ENCODE data around the gene ADGRA1.

Gene ADGRA1

DNA sequence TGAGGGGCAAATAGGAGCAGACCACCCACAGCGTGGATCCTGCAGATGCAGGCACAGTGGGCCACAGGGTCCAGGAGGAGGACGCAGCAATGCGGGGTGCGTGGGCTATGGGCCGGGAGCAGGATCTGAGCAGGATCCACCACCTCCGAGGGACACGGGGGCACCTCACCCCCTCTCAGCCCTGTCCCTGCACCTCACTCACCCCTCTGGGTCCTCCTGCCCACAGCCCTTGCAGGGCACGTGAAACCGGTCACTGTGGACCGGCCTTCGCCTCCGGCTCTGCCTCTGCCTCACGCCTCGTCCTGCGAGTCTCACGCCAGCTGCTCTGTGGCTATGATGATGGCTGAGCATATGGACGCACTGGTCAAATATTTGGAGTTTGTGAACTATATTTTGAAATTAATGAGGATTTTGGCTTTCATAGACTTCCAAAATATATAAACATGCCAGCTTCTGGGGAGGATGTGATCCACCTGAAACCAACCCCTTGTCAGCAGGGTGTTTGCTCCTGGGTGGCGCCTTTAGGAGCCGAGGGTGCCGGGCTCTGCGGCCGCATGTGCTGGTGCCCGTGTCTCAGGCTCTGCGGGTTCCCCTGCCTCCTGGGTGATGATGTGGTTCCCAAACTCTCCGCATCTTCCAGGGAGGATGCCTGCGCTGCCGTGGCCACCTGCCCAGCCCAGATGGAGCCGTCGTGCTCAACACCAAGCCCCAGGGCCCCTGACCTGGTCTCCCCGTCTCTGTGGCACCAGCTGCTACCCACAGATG, 11.3 kb upstream of the ADGRA1 start:
- H3K79me2 ChIP-seq (ENCODE audit: control insufficient read depth, insufficient read depth, low read length, unreplicated experiment) = no peaks in the 10 kb centered on the region
- H3K27ac ChIP-seq (ENCODE audit: low read depth, low read length) = no peak overlapping the region
- peaks cover 5% of the 10 kb centered on the region; the same call in 1 of the 2 replicates for H3K27me3 ChIP-seq (ENCODE audit: insufficient read depth, low read length)
- no peaks in the 10 kb centered on the region for H3K36me3 ChIP-seq (ENCODE audit: insufficient read depth, low read length)
- no peak overlapping the region for H2AFZ ChIP-seq (ENCODE audit: low read length, unreplicated experiment)
- no peaks in the 10 kb centered on the region for H3K4me1 ChIP-seq (ENCODE audit: control insufficient read depth, insufficient read depth, low read length, unreplicated experiment)
- no peak overlapping the region for H3K4me3 ChIP-seq (ENCODE audit: low read depth, low read length)

DNA sequence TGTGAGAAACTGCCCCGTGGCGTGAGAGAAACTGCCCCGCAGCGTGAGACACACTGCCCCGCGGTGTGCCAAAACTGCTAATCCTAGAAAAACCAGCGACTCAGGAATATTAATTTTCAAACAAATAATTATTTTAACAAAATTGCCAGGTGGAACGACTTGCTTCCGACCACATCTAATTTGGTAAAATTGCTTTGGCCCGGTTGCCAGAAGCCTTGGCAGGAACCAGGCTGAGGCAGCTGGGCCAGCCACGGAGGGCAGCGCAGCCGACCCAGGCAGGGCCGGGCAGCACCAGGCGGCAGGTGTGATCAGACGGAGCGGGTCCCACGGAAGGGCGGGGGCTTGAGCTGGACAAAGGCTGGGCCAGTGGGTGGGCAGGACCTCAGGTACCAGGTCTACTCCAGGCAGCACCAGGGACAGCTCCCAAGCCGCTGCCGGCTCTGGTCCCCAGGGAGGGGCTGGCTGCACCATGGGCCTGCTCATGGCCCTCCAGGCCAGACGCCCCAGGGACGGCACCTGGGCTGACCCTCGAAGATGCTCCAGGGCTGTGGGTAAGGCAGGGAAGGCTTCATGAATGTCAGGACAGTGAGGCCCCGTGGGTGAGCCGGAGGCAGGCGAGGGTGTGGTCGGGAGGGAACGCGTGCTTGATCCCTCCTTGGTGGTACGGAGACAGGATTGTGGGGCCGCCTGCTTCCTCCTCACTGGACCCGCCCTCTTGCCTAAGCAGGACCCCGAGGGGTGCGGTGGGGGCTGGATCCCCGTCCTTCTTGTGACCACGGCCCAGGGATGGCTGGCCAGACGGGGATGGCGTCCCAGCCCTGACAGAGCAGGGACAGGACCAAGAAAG, 7.7 kb upstream of the ADGRA1 start:
- no peaks in the 10 kb centered on the region for H3K4me1 ChIP-seq (ENCODE audit: control insufficient read depth, insufficient read depth, low read length, unreplicated experiment)
- no peaks in the 10 kb centered on the region for H3K36me3 ChIP-seq (ENCODE audit: insufficient read depth, low read length)

DNA sequence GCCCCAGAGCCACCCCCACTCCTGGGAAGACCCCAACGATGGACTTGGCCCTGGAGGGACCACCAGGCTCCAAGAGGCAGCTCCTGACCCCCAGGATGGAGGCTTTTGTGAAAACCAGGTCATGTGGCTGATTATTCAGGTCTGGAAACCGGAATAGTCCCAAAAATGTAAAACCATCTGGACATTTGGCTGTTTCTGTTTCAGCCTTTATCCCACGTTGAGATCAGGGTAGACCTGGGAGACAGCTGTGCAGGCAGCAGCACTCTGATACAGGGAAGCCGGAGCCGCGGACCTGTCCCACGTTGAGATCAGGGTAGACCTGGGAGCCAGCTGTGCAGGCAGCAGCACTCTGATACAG, 7.1 kb upstream of the ADGRA1 start:
- Histone ChIP-seq H3K27ac (ENCODE audit: low read depth, low read length) (no peak overlapping the region), H3K4me1 (ENCODE audit: control insufficient read depth, insufficient read depth, low read length, unreplicated experiment) (no peaks in the 10 kb centered on the region), H2AFZ (ENCODE audit: low read length, unreplicated experiment) (no peak overlapping the region), H3K79me2 (ENCODE audit: control insufficient read depth, insufficient read depth, low read length, unreplicated experiment) (no peaks in the 10 kb centered on the region), H3K36me3 (ENCODE audit: insufficient read depth, low read length) (no peaks in the 10 kb centered on the region), H3K4me3 (ENCODE audit: low read depth, low read length) (no peak overlapping the region), H3K27me3 (ENCODE audit: insufficient read depth, low read length) (peaks cover 26% of the 10 kb centered on the region)

More for the DNA sequence above, 7.7 kb upstream of the ADGRA1 start:
- Histone ChIP-seq H3K4me3 (ENCODE audit: low read depth, low read length) (no peak overlapping the region), H2AFZ (ENCODE audit: low read length, unreplicated experiment) (no peak overlapping the region), H3K27me3 (ENCODE audit: insufficient read depth, low read length) (peaks cover 22% of the 10 kb centered on the region), H3K79me2 (ENCODE audit: control insufficient read depth, insufficient read depth, low read length, unreplicated experiment) (no peaks in the 10 kb centered on the region), H3K27ac (ENCODE audit: low read depth, low read length) (no peak overlapping the region)

DNA sequence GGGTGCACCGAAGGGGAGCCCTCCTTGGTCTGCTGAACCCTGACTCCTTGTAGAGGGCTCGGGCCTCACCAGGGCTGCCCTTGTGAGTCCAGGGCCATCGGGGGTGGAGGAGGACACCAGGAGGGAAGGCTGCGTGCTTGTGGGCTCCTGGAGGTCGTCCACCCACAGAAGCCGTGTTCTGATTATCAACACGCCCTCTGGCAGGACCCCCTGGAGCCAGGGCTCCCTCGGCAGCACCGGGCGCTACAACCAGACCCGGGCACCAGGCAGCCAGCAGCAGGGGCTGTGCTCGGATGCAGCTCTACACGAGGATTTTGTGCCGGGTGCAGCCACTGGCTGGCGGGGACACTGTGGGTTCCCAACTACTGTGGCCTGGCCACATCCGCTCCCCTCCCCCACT, 6.1 kb upstream of the ADGRA1 start:
- Histone ChIP-seq H3K27me3 (ENCODE audit: insufficient read depth, low read length) (peaks cover 32% of the 10 kb centered on the region), H3K79me2 (ENCODE audit: control insufficient read depth, insufficient read depth, low read length, unreplicated experiment) (no peaks in the 10 kb centered on the region), H3K4me3 (ENCODE audit: low read depth, low read length) (no peak overlapping the region), H3K27ac (ENCODE audit: low read depth, low read length) (no peak overlapping the region), H3K36me3 (ENCODE audit: insufficient read depth, low read length) (no peaks in the 10 kb centered on the region), H2AFZ (ENCODE audit: low read length, unreplicated experiment) (no peak overlapping the region), H3K4me1 (ENCODE audit: control insufficient read depth, insufficient read depth, low read length, unreplicated experiment) (no peaks in the 10 kb centered on the region)

DNA sequence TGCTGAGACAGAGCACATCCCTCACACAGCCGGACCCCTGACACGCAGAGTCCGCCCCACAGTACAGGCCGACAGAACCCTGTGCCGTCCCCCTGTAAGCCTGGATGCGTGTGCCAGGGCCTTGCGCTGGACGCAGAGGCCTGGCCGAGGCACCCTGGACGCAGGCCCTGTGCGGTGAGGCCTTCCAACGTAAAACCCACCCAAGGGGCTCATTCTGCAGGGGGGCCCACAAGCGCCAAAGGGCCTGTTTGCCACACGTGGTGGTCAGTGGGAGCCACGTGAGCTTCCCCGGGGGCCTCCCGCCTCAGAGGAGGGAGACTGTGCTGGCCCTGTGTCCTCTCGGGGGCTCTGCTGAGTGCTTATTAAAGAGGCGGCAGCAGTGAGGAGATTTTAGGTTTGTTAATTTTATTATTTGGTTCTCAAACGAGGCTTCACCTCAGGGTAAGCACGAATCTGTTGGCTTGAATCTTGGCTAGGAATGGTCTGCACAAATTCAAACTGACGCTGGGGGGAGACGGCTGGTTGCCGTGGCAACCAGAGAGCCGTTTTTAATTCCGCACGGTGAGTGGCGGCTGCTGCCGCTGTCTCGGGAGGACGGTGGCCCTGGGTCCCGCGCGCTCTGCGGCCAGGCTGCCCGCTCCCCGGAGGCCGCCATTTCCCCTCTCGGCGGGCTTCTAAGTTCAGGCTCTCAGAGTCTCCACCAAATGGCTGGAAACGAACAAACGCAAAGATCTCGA, 4.9 kb upstream of the ADGRA1 start:
- Histone ChIP-seq H3K27me3 (ENCODE audit: insufficient read depth, low read length) (peaks cover 45% of the 10 kb centered on the region), H3K4me3 (ENCODE audit: low read depth, low read length) (no peak overlapping the region), H3K36me3 (ENCODE audit: insufficient read depth, low read length) (no peaks in the 10 kb centered on the region), H2AFZ (ENCODE audit: low read length, unreplicated experiment) (no peak overlapping the region), H3K27ac (ENCODE audit: low read depth, low read length) (no peak overlapping the region), H3K4me1 (ENCODE audit: control insufficient read depth, insufficient read depth, low read length, unreplicated experiment) (no peaks in the 10 kb centered on the region), H3K79me2 (ENCODE audit: control insufficient read depth, insufficient read depth, low read length, unreplicated experiment) (no peaks in the 10 kb centered on the region)

DNA sequence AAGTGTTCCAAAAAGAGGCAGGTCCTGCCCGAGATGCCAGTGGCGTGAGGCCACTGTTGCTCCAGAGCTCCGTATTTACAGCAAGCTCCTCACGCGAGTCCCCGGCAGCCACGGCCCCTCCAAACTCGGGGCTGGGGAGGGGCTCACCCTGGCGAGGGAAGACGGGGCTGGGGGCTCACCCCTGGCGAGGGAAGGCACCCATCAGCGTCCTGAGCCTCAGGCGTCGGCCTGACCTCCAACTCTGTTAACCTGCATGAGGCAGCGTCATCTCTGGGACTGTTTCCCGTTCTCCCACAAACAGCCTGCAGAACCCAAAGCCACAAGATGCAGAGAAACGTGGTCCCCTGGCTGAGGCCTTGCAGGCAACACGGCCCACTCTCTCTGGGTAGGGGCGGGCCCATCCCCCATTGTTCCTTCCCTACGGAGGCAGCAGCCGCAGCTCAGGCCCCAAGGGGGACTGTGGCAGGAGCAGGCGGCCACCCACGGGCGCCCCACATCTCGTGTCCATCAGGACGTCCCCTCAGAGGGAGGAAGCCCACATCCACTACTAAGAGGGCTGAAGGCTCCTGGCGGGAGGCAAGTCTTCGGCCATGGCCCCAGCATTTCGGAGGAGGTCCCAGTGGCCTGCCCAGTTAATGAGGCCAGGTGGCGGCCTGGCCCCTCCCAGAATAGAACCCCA, 4.2 kb upstream of the ADGRA1 start:
- no peaks in the 10 kb centered on the region for H3K4me1 ChIP-seq (ENCODE audit: control insufficient read depth, insufficient read depth, low read length, unreplicated experiment)
- no peak overlapping the region for H2AFZ ChIP-seq (ENCODE audit: low read length, unreplicated experiment)
- H3K27ac ChIP-seq (ENCODE audit: low read depth, low read length) = no peak overlapping the region
- no peak overlapping the region for H3K4me3 ChIP-seq (ENCODE audit: low read depth, low read length)
- H3K79me2 ChIP-seq (ENCODE audit: control insufficient read depth, insufficient read depth, low read length, unreplicated experiment) = no peaks in the 10 kb centered on the region
- H3K36me3 ChIP-seq (ENCODE audit: insufficient read depth, low read length) = no peaks in the 10 kb centered on the region
- H3K27me3 ChIP-seq (ENCODE audit: insufficient read depth, low read length) = peaks cover 52% of the 10 kb centered on the region

DNA sequence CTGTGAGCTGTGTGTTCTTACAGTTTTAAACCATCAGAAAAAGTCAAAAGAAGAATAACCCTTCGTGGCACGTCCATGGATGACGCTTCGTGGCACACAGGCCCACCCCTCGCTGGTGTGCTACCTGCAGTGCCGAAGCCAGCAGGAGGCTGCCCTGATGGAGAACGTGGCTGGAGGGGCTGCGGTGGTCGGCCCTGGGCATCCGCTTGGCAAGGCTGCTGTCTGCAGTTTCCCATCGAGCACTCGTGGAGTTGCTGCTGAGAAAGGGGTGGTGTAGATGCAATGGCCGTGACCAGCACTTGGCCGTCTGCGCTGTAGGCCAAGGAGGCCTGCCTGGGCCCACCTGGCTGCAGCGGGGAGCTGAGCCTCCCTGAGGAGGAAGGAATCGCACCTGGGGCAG, 3.2 kb upstream of the ADGRA1 start:
- H3K27ac ChIP-seq (ENCODE audit: low read depth, low read length) = no peak overlapping the region
- no peaks in the 10 kb centered on the region for H3K79me2 ChIP-seq (ENCODE audit: control insufficient read depth, insufficient read depth, low read length, unreplicated experiment)
- H3K4me3 ChIP-seq (ENCODE audit: low read depth, low read length) = no peak overlapping the region
- H3K36me3 ChIP-seq (ENCODE audit: insufficient read depth, low read length) = no peaks in the 10 kb centered on the region
- H2AFZ ChIP-seq (ENCODE audit: low read length, unreplicated experiment) = no peak overlapping the region
- peaks cover 61% of the 10 kb centered on the region for H3K27me3 ChIP-seq (ENCODE audit: insufficient read depth, low read length)
- no peaks in the 10 kb centered on the region for H3K4me1 ChIP-seq (ENCODE audit: control insufficient read depth, insufficient read depth, low read length, unreplicated experiment)

DNA sequence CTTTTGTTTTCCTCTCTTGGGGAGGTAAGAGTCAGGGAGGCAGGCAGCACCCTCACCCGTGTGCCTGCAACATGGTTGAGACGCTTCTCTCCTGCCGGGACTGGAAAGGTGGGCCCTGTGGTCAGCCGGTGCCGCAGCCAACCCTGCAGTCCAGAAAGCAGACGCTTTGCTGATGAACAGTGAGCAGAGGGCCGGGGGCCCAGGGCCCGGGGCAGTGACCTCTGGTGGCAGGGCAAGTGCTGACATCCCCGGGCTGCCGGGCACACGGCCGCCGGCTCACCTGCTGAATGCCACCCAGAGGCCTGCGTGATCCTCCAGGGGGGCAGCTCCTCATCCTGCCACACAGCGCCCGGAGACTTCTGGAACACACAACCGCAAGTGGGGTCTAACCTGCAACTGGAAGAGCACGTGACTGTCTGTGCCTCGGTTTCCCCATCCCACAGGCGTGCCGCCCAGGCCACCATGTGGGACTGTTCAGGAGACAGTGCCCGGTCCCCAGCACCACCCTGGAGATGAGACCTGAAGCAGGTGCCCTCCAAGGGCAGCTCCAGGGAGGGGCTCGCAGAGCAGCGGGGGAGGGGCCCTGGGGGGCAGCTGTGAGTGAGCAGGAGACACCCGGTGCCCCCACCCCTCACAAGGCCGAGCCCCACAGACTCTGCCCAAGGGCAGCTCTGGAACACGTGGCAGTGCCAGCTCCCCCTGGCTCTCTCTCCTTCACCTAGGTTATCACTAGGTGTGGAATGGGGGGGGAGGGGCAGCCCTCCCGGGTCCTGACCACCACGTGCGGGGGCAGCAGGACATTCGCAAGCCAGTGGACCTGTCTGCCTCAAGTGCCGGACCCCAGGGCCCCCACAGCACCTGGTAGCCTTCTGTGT, 2.2 kb upstream of the ADGRA1 start:
- H3K4me3 ChIP-seq (ENCODE audit: low read depth, low read length) = no peak overlapping the region
- no peak overlapping the region for H3K27ac ChIP-seq (ENCODE audit: low read depth, low read length)
- peaks cover 71% of the 10 kb centered on the region for H3K27me3 ChIP-seq (ENCODE audit: insufficient read depth, low read length)
- H3K79me2 ChIP-seq (ENCODE audit: control insufficient read depth, insufficient read depth, low read length, unreplicated experiment) = no peaks in the 10 kb centered on the region
- H2AFZ ChIP-seq (ENCODE audit: low read length, unreplicated experiment) = no peak overlapping the region
- no peaks in the 10 kb centered on the region for H3K4me1 ChIP-seq (ENCODE audit: control insufficient read depth, insufficient read depth, low read length, unreplicated experiment)
- no peaks in the 10 kb centered on the region for H3K36me3 ChIP-seq (ENCODE audit: insufficient read depth, low read length)

DNA sequence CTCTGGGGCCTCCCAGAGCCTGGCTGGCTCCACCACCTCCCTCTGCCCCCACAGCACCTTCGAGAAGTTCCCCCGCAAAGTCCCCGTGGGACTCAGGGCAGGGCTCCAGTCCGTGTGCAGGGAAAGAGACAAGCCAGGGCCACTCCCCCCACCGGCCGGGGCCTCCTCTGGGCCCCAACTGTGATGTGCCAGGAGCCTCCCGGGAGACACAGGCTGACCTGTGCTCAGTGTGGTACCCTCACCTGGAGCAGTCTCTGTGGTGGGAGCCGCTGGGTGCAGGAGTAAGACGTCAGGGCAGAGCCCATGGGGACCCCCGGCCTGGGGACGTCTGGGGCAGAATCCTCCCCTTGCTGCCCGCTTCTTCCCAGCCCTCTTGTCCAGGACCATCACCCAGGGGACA, 1.5 kb upstream of the ADGRA1 start:
- Histone ChIP-seq H3K36me3 (ENCODE audit: insufficient read depth, low read length) (no peaks in the 10 kb centered on the region), H3K27me3 (ENCODE audit: insufficient read depth, low read length) (peaks cover 76% of the 10 kb centered on the region), H3K4me1 (ENCODE audit: control insufficient read depth, insufficient read depth, low read length, unreplicated experiment) (no peaks in the 10 kb centered on the region), H3K4me3 (ENCODE audit: low read depth, low read length) (no peak overlapping the region), H3K79me2 (ENCODE audit: control insufficient read depth, insufficient read depth, low read length, unreplicated experiment) (no peaks in the 10 kb centered on the region), H3K27ac (ENCODE audit: low read depth, low read length) (no peak overlapping the region), H2AFZ (ENCODE audit: low read length, unreplicated experiment) (no peak overlapping the region)
